ENCODE data around the gene TOMT. TPM values are rescaled to one million over a fixed set of nuclear protein-coding genes. Genes with fewer than 3 reads are reported as not detected.

The TOMT gene
- total RNA-seq, 2 donors from 2014 or later: not detected

- TF ChIP-seq CTCF (conservative IDR thresholded peaks at IDR 0.05): no peak
- Histone ChIP-seq H3K36me3 (ENCODE audit: control insufficient read depth, insufficient read depth, low read length) (peaks cover 18% of the 10 kb centered on the region), H3K27me3 (ENCODE audit: control insufficient read depth, insufficient read depth, low read length, poor library complexity, severe bottlenecking) (peaks cover 7% of the 10 kb centered on the region), H3K9me3 (ENCODE audit: control insufficient read depth, low read length) (no peaks in the 10 kb centered on the region), H3K4me3 (ENCODE audit: low read length) (peak overlapping the region; percentile 95), H3K27ac (ENCODE audit: low read depth, low read length) (peak overlapping the region; percentile 99), H3K9ac (ENCODE audit: extremely low read depth, low read length, poor library complexity, severe bottlenecking) (peak overlapping the region; percentile 98), H3K4me1 (ENCODE audit: control insufficient read depth, insufficient read depth, low read length) (no peaks in the 10 kb centered on the region)
- DNase-seq: no peak
- Mint-ChIP-seq H3K9me3 (no peaks in the 10 kb centered on the region), H3K36me3 (ENCODE audit: low read depth) (peaks cover 19% of the 10 kb centered on the region), H3K4me3 (peak overlapping the region; percentile 83), H3K4me1 (peaks cover 7% of the 10 kb centered on the region), H3K27ac (peak overlapping the region; percentile 100), H3K27me3 (ENCODE audit: insufficient read depth) (peaks cover 23% of the 10 kb centered on the region)
- 10 to 16% methylated on average over 5 to 10 of the region's 10 CpGs for WGBS, 2 experiments (ENCODE audit: insufficient coverage in 1 of 2, insufficient read length in 1 of 2)
Measured at GRCh38 chr11:72111300-72112142, 5.8 kb downstream of the TOMT start.

GRCh38 chr11:72112143-72112977, 6.6 kb downstream of the TOMT start, which contains the start of gene ANAPC15:
TSS of gene ANAPC15 (minus strand) at chr11:72112695. CDS start at chr11:72111276, 1,419 bp downstream.
- H3K9me3 ChIP-seq (ENCODE audit: control insufficient read depth, low read length): no peaks in the 10 kb centered on the region
- peaks cover 16% of the 10 kb centered on the region for H3K4me1 Mint-ChIP-seq
- peak within 1 kb of the TSS; percentile 99 for H3K27ac ChIP-seq (ENCODE audit: low read depth, low read length)
- H3K9me3 Mint-ChIP-seq: no peaks in the 10 kb centered on the region
- peak within 1 kb of the TSS; percentile 98 for H3K9ac ChIP-seq (ENCODE audit: extremely low read depth, low read length, poor library complexity, severe bottlenecking)
- peak within 1 kb of the TSS; percentile 83 for H3K4me3 Mint-ChIP-seq
- TF ChIP-seq CTCF (conservative IDR thresholded peaks at IDR 0.05): no peak
- DNase-seq: peak; percentile 99
- H3K4me3 ChIP-seq (ENCODE audit: low read length): peak within 1 kb of the TSS; percentile 95
- H3K36me3 ChIP-seq (ENCODE audit: control insufficient read depth, insufficient read depth, low read length): peaks cover 18% of the 10 kb centered on the region
- WGBS, 2 experiments (ENCODE audit: insufficient coverage in 1 of 2, insufficient read length in 1 of 2): 0% methylated on average over 38 to 49 of the region's 49 CpGs
- H3K36me3 Mint-ChIP-seq (ENCODE audit: low read depth): peaks cover 17% of the 10 kb centered on the region
- peaks cover 23% of the 10 kb centered on the region for H3K27me3 Mint-ChIP-seq (ENCODE audit: insufficient read depth)
- peak within 1 kb of the TSS; percentile 100 for H3K27ac Mint-ChIP-seq
- H3K27me3 ChIP-seq (ENCODE audit: control insufficient read depth, insufficient read depth, low read length, poor library complexity, severe bottlenecking): peaks cover 7% of the 10 kb centered on the region
- H3K4me1 ChIP-seq (ENCODE audit: control insufficient read depth, insufficient read depth, low read length): no peaks in the 10 kb centered on the region

GRCh38 chr11:72112978-72113808, 7.5 kb downstream of the TOMT start:
- H3K4me3 Mint-ChIP-seq: peak overlapping the region; percentile 83
- WGBS, 2 experiments (ENCODE audit: insufficient coverage in 1 of 2, insufficient read length in 1 of 2): 70 to 82% methylated on average over 7 to 9 of the region's 9 CpGs
- H3K27ac Mint-ChIP-seq: peak overlapping the region; percentile 100
- H3K4me1 ChIP-seq (ENCODE audit: control insufficient read depth, insufficient read depth, low read length): no peaks in the 10 kb centered on the region
- peak overlapping the region; percentile 99 for H3K27ac ChIP-seq (ENCODE audit: low read depth, low read length)
- peaks cover 15% of the 10 kb centered on the region for H3K36me3 Mint-ChIP-seq (ENCODE audit: low read depth)
- H3K4me1 Mint-ChIP-seq: peaks cover 20% of the 10 kb centered on the region
- peak overlapping the region; percentile 95 for H3K4me3 ChIP-seq (ENCODE audit: low read length)
- no peak for TF ChIP-seq CTCF (conservative IDR thresholded peaks at IDR 0.05)
- DNase-seq: no peak
- H3K36me3 ChIP-seq (ENCODE audit: control insufficient read depth, insufficient read depth, low read length): peaks cover 18% of the 10 kb centered on the region
- H3K27me3 Mint-ChIP-seq (ENCODE audit: insufficient read depth): peaks cover 23% of the 10 kb centered on the region
- peak overlapping the region; percentile 98 for H3K9ac ChIP-seq (ENCODE audit: extremely low read depth, low read length, poor library complexity, severe bottlenecking)
- peaks cover 7% of the 10 kb centered on the region for H3K27me3 ChIP-seq (ENCODE audit: control insufficient read depth, insufficient read depth, low read length, poor library complexity, severe bottlenecking)
- H3K9me3 Mint-ChIP-seq: no peaks in the 10 kb centered on the region
- no peaks in the 10 kb centered on the region for H3K9me3 ChIP-seq (ENCODE audit: control insufficient read depth, low read length)

Measured in endodermal cell (in vitro differentiated cells).